ENCODE results near the gene DOCK9.

DOCK9 gene

GRCh38 chr13:98987275-98987674 lies 9.4 kb upstream of the DOCK9 start:
- no peak overlapping the region for H3K9ac ChIP-seq (ENCODE audit: low read depth in 1 of 2, low read length in 2 of 2)
- no peaks in the 10 kb centered on the region for H3K9me3 ChIP-seq (ENCODE audit: control insufficient read depth in 1 of 2, low read length in 2 of 2)
- H3K27ac ChIP-seq (ENCODE audit: low read depth, low read length), result no peak overlapping the region
- H3K4me1 ChIP-seq (ENCODE audit: control insufficient read depth in 1 of 2, insufficient read depth in 2 of 2, low read length in 2 of 2), result peaks cover 3 to 6% of the 10 kb centered on the region in 2 donors
- H3K4me3 ChIP-seq (ENCODE audit: low read depth in 1 of 2, low read length in 2 of 2), result no peak overlapping the region
- no peaks in the 10 kb centered on the region for H3K36me3 ChIP-seq (ENCODE audit: control insufficient read depth in 1 of 2, insufficient read depth in 2 of 2, low read length in 2 of 2)
- no peaks in the 10 kb centered on the region for H3K27me3 ChIP-seq (ENCODE audit: control insufficient read depth in 1 of 2, insufficient read depth in 2 of 2, low read length in 2 of 2)

GRCh38 chr13:98986226-98986846 lies 8.5 kb upstream of the DOCK9 start:
- Histone ChIP-seq H3K4me3 (ENCODE audit: low read depth in 1 of 2, low read length in 2 of 2) (no peak overlapping the region), H3K27ac (ENCODE audit: low read depth, low read length) (no peak overlapping the region), H3K9me3 (ENCODE audit: control insufficient read depth in 1 of 2, low read length in 2 of 2) (no peaks in the 10 kb centered on the region), H3K27me3 (ENCODE audit: control insufficient read depth in 1 of 2, insufficient read depth in 2 of 2, low read length in 2 of 2) (no peaks in the 10 kb centered on the region), H3K36me3 (ENCODE audit: control insufficient read depth in 1 of 2, insufficient read depth in 2 of 2, low read length in 2 of 2) (no peaks in the 10 kb centered on the region), H3K9ac (ENCODE audit: low read depth in 1 of 2, low read length in 2 of 2) (no peak overlapping the region), H3K4me1 (ENCODE audit: control insufficient read depth in 1 of 2, insufficient read depth in 2 of 2, low read length in 2 of 2) (peaks cover 3 to 6% of the 10 kb centered on the region in 2 donors)

DNA sequence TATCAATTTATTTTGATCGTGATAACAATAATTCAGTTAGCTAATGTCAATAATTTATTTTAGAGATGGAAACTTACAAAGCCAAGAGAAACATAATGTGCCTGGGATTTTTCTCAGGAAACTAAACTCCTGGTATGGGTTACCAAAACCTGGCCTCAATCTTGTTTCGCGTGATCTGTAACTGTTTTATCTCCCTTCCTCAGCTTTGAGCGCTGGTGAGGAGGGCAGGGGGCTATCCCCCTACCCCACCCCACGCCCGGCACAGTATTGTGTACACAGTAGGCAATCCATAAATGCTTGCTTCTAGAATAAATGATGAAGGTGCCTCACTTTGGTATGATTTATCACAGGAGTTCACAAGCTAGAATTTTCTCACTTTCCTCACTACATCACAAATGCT lies 7.7 kb upstream of the DOCK9 start:
- Histone ChIP-seq H3K36me3 (ENCODE audit: control insufficient read depth in 1 of 2, insufficient read depth in 2 of 2, low read length in 2 of 2) (no peaks in the 10 kb centered on the region), H3K27me3 (ENCODE audit: control insufficient read depth in 1 of 2, insufficient read depth in 2 of 2, low read length in 2 of 2) (no peaks in the 10 kb centered on the region), H3K9ac (ENCODE audit: low read depth in 1 of 2, low read length in 2 of 2) (no peak overlapping the region), H3K9me3 (ENCODE audit: control insufficient read depth in 1 of 2, low read length in 2 of 2) (no peaks in the 10 kb centered on the region), H3K4me3 (ENCODE audit: low read depth in 1 of 2, low read length in 2 of 2) (no peak overlapping the region), H3K4me1 (ENCODE audit: control insufficient read depth in 1 of 2, insufficient read depth in 2 of 2, low read length in 2 of 2) (peaks cover 3 to 6% of the 10 kb centered on the region in 2 donors), H3K27ac (ENCODE audit: low read depth, low read length) (no peak overlapping the region)

- Histone ChIP-seq H3K36me3 (ENCODE audit: control insufficient read depth in 1 of 2, insufficient read depth in 2 of 2, low read length in 2 of 2) (no peaks in the 10 kb centered on the region), H3K4me1 (ENCODE audit: control insufficient read depth in 1 of 2, insufficient read depth in 2 of 2, low read length in 2 of 2) (peaks cover 3 to 6% of the 10 kb centered on the region in 2 donors), H3K27ac (ENCODE audit: low read depth, low read length) (no peak overlapping the region), H3K27me3 (ENCODE audit: control insufficient read depth in 1 of 2, insufficient read depth in 2 of 2, low read length in 2 of 2) (no peaks in the 10 kb centered on the region), H3K9me3 (ENCODE audit: control insufficient read depth in 1 of 2, low read length in 2 of 2) (no peaks in the 10 kb centered on the region), H3K9ac (ENCODE audit: low read depth in 1 of 2, low read length in 2 of 2) (no peak overlapping the region), H3K4me3 (ENCODE audit: low read depth in 1 of 2, low read length in 2 of 2) (no peak overlapping the region)
Observed at GRCh38 chr13:98984983-98985382, 7.1 kb upstream of the DOCK9 start.

GRCh38 chr13:98984118-98984517 lies 6.3 kb upstream of the DOCK9 start:
- H3K9ac ChIP-seq (ENCODE audit: low read depth in 1 of 2, low read length in 2 of 2), result no peak overlapping the region

DNA sequence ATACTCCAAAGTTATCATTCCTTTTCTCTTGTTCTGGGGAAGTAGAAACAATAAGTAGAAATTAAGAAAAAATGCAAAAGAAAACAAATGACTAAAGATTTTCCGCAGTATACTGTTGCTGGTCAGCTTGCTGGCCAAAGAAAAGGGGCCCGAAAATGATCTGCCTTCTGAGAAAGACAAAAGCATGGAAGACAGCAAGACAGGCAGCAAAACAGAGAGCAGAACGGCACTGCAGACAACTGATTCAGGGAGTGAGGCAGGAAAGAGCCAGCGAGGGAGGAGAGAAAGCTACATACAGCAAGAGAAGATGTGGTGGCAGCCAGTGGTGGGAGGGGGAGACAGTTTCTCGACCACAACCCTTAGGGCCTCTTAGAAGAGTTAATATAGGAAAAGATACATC lies 5.3 kb upstream of the DOCK9 start:
- Histone ChIP-seq H3K27ac (ENCODE audit: low read depth, low read length) (no peak overlapping the region), H3K9me3 (ENCODE audit: control insufficient read depth in 1 of 2, low read length in 2 of 2) (no peaks in the 10 kb centered on the region), H3K36me3 (ENCODE audit: control insufficient read depth in 1 of 2, insufficient read depth in 2 of 2, low read length in 2 of 2) (no peaks in the 10 kb centered on the region), H3K4me3 (ENCODE audit: low read depth in 1 of 2, low read length in 2 of 2) (no peak overlapping the region), H3K27me3 (ENCODE audit: control insufficient read depth in 1 of 2, insufficient read depth in 2 of 2, low read length in 2 of 2) (no peaks in the 10 kb centered on the region), H3K4me1 (ENCODE audit: control insufficient read depth in 1 of 2, insufficient read depth in 2 of 2, low read length in 2 of 2) (peaks cover 3 to 6% of the 10 kb centered on the region in 2 donors), H3K9ac (ENCODE audit: low read depth in 1 of 2, low read length in 2 of 2) (no peak overlapping the region)

More at GRCh38 chr13:98984118-98984517, 6.3 kb upstream of the DOCK9 start:
- H3K4me1 ChIP-seq (ENCODE audit: control insufficient read depth in 1 of 2, insufficient read depth in 2 of 2, low read length in 2 of 2), result peaks cover 3 to 6% of the 10 kb centered on the region in 2 donors
- no peak overlapping the region for H3K27ac ChIP-seq (ENCODE audit: low read depth, low read length)
- H3K4me3 ChIP-seq (ENCODE audit: low read depth in 1 of 2, low read length in 2 of 2), result no peak overlapping the region
- no peaks in the 10 kb centered on the region for H3K36me3 ChIP-seq (ENCODE audit: control insufficient read depth in 1 of 2, insufficient read depth in 2 of 2, low read length in 2 of 2)
- no peaks in the 10 kb centered on the region for H3K9me3 ChIP-seq (ENCODE audit: control insufficient read depth in 1 of 2, low read length in 2 of 2)
- no peaks in the 10 kb centered on the region for H3K27me3 ChIP-seq (ENCODE audit: control insufficient read depth in 1 of 2, insufficient read depth in 2 of 2, low read length in 2 of 2)

DNA sequence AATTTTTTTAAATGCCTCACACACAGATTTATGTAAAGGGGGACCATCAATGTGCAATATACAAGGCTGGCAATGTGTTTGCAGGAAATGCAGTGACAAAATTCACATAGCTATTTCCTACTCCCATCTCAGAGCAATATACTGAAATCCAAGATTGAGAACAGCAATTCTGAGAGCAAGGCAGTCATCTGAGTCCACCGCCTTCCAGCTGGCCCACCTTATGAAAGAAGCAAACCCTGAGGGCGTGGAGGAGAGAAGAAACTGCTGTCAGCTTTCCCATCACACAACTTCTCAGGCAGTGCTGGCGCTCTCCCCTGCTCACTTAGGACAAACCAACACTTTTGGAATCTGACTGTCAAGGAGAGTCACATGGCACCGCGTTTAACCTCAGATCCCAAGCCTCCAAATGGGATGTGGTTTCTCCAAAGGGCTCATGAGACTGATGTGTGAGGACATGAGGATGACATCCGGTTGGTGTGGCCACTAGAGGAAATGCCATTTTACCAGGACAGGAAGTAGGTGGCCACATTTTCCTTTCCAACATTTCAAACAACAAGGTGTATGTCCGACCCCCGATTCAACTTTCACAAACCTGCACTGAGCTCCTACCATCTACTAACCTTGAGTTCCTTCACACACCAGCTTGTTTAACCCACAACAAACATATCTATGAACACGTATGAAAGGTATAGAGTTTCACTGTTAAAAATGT lies 3.7 kb upstream of the DOCK9 start:
- no peaks in the 10 kb centered on the region for H3K27me3 ChIP-seq (ENCODE audit: control insufficient read depth in 1 of 2, insufficient read depth in 2 of 2, low read length in 2 of 2)
- H3K9me3 ChIP-seq (ENCODE audit: control insufficient read depth in 1 of 2, low read length in 2 of 2), result no peaks in the 10 kb centered on the region
- peaks cover 3 to 7% of the 10 kb centered on the region in 2 donors for H3K4me1 ChIP-seq (ENCODE audit: control insufficient read depth in 1 of 2, insufficient read depth in 2 of 2, low read length in 2 of 2)
- H3K27ac ChIP-seq (ENCODE audit: low read depth, low read length), result no peak overlapping the region
- no peak overlapping the region for H3K4me3 ChIP-seq (ENCODE audit: low read depth in 1 of 2, low read length in 2 of 2)
- H3K36me3 ChIP-seq (ENCODE audit: control insufficient read depth in 1 of 2, insufficient read depth in 2 of 2, low read length in 2 of 2), result no peaks in the 10 kb centered on the region
- H3K9ac ChIP-seq (ENCODE audit: low read depth in 1 of 2, low read length in 2 of 2), result no peak overlapping the region

DNA sequence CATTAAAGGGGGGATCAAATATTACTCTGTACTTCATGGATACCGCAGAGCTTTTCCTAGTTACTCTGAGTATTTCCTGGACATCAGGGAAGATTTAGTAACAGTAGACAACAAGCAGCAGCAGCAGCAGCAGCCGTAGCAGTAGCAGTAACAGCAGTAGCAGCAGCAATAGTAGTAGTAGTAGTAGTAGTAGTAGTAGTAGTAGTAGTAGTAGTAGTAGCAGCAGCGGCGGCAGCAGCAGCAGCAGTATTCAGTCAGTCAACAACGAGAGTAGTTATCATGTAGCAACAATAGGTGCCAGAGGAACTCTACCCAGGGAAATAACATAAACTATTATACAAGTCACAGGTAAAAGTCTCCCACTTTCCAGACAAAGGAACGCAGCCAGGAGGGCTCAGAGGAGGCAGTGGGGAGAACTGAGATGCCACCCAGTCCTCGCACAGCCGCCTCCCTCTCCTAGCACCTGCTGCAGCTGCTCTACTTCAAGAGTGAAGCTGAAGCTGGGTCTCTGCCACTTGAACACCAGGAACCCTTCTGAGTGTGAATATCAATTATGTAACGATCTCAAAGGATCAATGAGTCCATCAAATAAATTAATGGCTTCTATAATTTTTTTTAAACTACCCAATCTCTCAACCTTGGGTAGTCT lies 1.3 kb upstream of the DOCK9 start:
- Histone ChIP-seq H3K36me3 (ENCODE audit: control insufficient read depth in 1 of 2, insufficient read depth in 2 of 2, low read length in 2 of 2) (no peaks in the 10 kb centered on the region), H3K9ac (ENCODE audit: low read depth in 1 of 2, low read length in 2 of 2) (no peak overlapping the region), H3K4me3 (ENCODE audit: low read depth in 1 of 2, low read length in 2 of 2) (no peak overlapping the region), H3K27ac (ENCODE audit: low read depth, low read length) (no peak overlapping the region), H3K27me3 (ENCODE audit: control insufficient read depth in 1 of 2, insufficient read depth in 2 of 2, low read length in 2 of 2) (no peaks in the 10 kb centered on the region), H3K9me3 (ENCODE audit: control insufficient read depth in 1 of 2, low read length in 2 of 2) (no peaks in the 10 kb centered on the region), H3K4me1 (ENCODE audit: control insufficient read depth in 1 of 2, insufficient read depth in 2 of 2, low read length in 2 of 2) (peaks cover 0 to 4% of the 10 kb centered on the region in 2 donors)

- H3K4me1 ChIP-seq (ENCODE audit: control insufficient read depth in 1 of 2, insufficient read depth in 2 of 2, low read length in 2 of 2), result peaks cover 0 to 4% of the 10 kb centered on the region in 2 donors
- no peak overlapping the region for H3K27ac ChIP-seq (ENCODE audit: low read depth, low read length)
- H3K9ac ChIP-seq (ENCODE audit: low read depth in 1 of 2, low read length in 2 of 2), result no peak overlapping the region
- H3K36me3 ChIP-seq (ENCODE audit: control insufficient read depth in 1 of 2, insufficient read depth in 2 of 2, low read length in 2 of 2), result no peaks in the 10 kb centered on the region
- H3K4me3 ChIP-seq (ENCODE audit: low read depth in 1 of 2, low read length in 2 of 2), result peak overlapping the region; percentile 60 to 61
- H3K27me3 ChIP-seq (ENCODE audit: control insufficient read depth in 1 of 2, insufficient read depth in 2 of 2, low read length in 2 of 2), result no peaks in the 10 kb centered on the region
- no peaks in the 10 kb centered on the region for H3K9me3 ChIP-seq (ENCODE audit: control insufficient read depth in 1 of 2, low read length in 2 of 2)
Observed at GRCh38 chr13:98978280-98978679, 416 bp upstream of the DOCK9 start.

GRCh38 chr13:98976941-98977340 lies 923 bp downstream of the DOCK9 start:
- no peaks in the 10 kb centered on the region for H3K9me3 ChIP-seq (ENCODE audit: control insufficient read depth in 1 of 2, low read length in 2 of 2)
- no peak overlapping the region for H3K27ac ChIP-seq (ENCODE audit: low read depth, low read length)
- H3K36me3 ChIP-seq (ENCODE audit: control insufficient read depth in 1 of 2, insufficient read depth in 2 of 2, low read length in 2 of 2), result no peaks in the 10 kb centered on the region
- H3K4me1 ChIP-seq (ENCODE audit: control insufficient read depth in 1 of 2, insufficient read depth in 2 of 2, low read length in 2 of 2), result peaks cover 0 to 4% of the 10 kb centered on the region in 2 donors
- no peaks in the 10 kb centered on the region for H3K27me3 ChIP-seq (ENCODE audit: control insufficient read depth in 1 of 2, insufficient read depth in 2 of 2, low read length in 2 of 2)
- no peak overlapping the region for H3K9ac ChIP-seq (ENCODE audit: low read depth in 1 of 2, low read length in 2 of 2)
- H3K4me3 ChIP-seq (ENCODE audit: low read depth in 1 of 2, low read length in 2 of 2), result no peak overlapping the region

Data from duodenal mucosa (tissue), 2 donors.